ENCODE measurements around the gene ARVCF. TPM values are rescaled to one million over a fixed set of nuclear protein-coding genes. Genes with fewer than 3 reads are reported as not detected.

Gene ARVCF
- total RNA-seq, 1 donor from 2014 or later, result 109 TPM

DNA sequence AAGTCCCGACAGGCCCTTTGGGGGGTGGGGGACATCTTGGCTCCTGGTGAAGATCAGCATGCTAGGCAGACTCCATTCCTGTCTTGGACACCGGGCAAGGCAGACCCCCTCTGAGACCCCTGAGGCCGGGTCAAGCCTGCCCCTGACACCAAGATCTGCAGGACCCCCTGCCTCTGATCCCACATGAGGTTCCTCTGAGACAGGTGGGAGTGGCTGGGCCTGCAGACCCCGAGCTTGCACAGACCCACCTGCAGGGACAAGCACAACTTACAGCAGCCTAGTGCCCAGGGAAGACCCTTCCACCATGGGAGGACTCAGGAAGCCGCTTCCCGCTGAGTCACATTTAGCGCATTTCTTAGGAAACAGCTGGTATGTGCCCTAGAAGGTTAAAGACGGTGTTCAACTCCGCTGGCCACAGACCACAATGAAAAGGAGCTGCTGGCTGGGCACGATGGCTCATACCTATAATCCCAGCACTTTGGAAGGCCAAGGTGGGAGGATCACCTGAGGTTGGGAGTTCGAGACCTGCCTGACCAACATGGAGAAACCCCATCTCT lies 15.5 kb downstream of the ARVCF start:
- no peak for DNase-seq (ENCODE audit: low read depth)
- TF ChIP-seq, protein P1, sequence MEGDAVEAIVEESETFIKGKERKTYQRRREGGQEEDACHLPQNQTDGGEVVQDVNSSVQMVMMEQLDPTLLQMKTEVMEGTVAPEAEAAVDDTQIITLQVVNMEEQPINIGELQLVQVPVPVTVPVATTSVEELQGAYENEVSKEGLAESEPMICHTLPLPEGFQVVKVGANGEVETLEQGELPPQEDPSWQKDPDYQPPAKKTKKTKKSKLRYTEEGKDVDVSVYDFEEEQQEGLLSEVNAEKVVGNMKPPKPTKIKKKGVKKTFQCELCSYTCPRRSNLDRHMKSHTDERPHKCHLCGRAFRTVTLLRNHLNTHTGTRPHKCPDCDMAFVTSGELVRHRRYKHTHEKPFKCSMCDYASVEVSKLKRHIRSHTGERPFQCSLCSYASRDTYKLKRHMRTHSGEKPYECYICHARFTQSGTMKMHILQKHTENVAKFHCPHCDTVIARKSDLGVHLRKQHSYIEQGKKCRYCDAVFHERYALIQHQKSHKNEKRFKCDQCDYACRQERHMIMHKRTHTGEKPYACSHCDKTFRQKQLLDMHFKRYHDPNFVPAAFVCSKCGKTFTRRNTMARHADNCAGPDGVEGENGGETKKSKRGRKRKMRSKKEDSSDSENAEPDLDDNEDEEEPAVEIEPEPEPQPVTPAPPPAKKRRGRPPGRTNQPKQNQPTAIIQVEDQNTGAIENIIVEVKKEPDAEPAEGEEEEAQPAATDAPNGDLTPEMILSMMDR (conservative IDR thresholded peaks at IDR 0.05; ENCODE audit: low read depth, low read length), result no peak
- no peak overlapping the region for H3K4me3 ChIP-seq (ENCODE audit: low read depth, low read length)

DNA sequence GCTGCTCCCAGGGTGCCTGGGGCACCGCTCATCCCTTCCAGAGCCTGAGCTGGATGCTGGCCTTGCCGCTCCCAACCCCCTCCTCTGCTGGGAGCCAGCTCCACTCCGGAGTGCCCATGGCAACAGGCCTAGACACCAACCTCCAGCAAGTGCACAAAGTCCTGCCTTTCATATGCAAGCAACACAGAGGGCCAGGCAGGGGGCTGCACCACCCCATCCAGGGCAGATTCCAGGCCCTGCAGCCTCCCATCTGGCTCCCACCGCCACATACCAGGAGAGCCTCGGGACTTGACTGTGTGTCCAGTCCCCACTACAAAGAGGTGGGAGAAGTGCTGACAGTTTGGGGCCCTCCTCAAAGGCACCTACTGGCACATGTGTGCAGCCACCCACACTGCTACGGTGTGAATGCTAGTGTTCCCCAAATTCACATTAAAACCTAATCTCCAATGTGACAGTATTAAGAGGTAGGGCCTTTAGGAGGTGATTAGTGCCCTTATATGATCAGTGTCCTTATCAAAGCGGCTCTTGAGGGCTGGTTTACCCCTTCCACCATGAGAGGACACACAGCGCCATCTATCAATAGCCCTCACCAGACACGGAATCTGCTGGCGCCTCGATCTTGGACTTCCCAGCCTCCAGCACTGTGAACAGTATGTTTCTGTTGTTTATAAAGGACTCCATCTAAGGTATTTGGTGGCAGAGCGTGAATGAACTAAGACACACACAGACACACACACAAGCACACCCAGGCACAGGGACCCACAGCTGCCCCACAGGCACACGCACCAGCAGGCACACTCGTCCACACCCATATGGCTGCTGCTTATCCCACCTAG lies 16.2 kb downstream of the ARVCF start:
- TF ChIP-seq, protein P1 (conservative IDR thresholded peaks at IDR 0.05; ENCODE audit: low read depth, low read length), result no peak
- no peak overlapping the region for H3K4me3 ChIP-seq (ENCODE audit: low read depth, low read length)
- DNase-seq (ENCODE audit: low read depth), result no peak

DNA sequence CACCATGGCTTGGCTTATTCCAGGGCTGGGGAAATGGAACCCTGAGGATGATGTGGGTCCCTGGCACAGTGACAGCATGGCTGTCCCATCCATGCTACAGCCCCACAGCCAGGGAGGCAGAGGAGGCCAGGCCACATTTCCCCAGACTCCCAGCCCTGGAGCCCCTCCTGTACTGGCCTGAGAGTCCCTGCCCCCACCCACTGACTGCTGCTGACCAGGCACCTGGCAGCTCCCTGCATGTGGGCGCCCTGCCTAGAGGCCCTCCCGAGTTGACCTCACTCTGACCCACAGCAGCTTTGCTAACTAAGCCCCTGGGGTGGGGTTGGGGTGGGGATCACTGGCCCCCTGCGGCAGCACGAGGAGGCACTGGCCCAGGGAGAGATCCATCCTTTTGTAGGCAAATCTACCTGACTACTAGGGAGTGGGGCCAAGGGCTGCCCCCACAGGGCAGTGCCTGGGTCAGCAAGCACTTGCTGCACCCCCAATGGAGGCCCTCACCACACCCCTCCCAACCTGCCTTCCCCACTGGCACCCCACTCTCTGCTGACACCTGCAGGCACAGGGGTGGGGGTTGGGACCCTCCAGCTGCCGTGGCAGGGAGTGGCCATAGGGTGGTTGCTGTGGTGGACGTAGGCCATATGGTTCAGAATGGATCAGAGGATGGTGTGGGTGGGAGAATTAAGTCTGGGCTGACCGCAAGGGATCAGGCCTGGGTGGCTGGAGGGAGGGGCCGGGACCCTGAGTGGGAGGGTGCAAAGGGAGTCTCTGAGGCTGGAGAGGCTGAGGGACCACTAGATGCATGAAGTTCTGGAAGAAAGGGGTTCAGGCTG lies 17.4 kb downstream of the ARVCF start:
- DNase-seq (ENCODE audit: low read depth), result no peak
- TF ChIP-seq, protein P1 (conservative IDR thresholded peaks at IDR 0.05; ENCODE audit: low read depth, low read length), result no peak
- no peak overlapping the region for H3K4me3 ChIP-seq (ENCODE audit: low read depth, low read length)

DNA sequence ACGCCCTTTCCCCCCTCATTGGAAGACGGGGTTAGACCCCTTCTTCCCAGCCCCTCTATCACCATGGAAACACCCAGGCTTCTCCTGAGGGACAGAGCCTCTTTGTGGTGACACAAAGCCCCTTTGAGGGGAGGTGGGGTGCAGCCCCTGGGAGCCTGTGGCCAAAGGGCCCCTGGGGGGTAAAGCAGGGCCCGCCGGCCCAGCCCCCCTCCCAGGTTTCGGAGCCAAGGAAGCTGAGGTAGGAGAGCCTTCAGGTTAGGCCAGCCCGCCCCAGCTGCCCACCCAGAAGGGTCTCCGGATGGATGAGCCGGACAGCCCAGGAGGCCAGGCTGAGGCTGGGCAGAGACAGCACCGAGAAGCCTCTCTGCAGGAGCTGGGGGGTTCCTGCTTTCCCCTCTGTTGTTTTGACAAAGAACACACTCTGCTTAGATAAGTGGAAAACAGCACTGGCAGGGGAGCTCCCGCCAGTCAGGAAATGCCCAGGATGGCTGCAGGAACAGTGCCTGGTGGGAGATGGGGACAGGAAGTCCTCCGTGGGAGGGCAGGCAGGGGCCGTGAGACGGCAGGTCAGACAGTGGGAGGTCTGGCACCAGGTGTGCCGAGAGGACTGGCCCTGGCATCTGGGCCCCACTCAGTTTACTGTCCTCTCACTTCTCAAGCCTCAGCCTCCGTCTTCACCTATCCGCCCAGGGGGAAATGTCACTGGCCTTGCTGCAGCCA lies 18.2 kb downstream of the ARVCF start:
- DNase-seq (ENCODE audit: low read depth), result no peak
- TF ChIP-seq, protein P1 (conservative IDR thresholded peaks at IDR 0.05; ENCODE audit: low read depth, low read length), result no peak
- H3K4me3 ChIP-seq (ENCODE audit: low read depth, low read length), result no peak overlapping the region

DNA sequence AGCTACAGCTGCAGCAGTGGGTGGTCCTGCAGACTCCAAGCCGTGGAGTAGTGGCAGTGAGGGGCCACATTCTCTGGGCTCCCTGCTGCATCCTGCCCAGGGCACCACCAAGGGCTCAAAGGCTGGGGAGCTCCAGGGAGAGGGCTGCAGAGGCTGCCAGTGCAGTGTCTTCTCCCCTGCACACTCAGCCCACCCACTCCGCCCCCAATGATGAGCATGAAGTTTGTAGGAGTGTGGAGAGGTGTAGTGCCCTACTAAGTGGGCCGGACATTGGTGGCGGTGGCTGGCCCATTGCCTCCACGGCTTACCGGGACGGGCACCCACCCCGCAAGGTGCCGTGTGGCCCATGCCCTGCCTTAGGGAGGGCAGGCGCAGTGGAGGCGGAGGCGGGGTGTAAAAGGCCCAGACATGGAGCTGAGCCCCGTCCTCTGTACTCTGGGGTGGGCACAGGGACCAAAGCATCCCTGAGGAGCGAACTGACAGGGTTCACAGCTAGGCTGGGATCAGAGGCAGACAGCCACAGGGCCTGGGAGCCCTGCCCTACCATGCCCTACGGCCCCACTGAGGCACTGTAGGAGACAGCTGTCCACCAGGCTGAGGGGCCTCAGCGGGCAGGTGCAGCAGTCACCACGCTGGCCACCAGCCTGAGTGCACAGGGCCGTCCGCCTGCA lies 18.9 kb downstream of the ARVCF start:
- DNase-seq (ENCODE audit: low read depth), result no peak
- TF ChIP-seq, protein P1 (conservative IDR thresholded peaks at IDR 0.05; ENCODE audit: low read depth, low read length), result no peak
- H3K4me3 ChIP-seq (ENCODE audit: low read depth, low read length), result no peak overlapping the region
